ENCODE measurements around the gene FGG. TPM values are rescaled to one million over a fixed set of nuclear protein-coding genes. Genes with fewer than 3 reads are reported as not detected.

Gene FGG
- total and polyA plus RNA-seq, 2 of the 13 experiments (the other 11 are each of a cell fraction or from before 2014, with no cell fraction given) = 1,037 to 2,423 TPM

DNA sequence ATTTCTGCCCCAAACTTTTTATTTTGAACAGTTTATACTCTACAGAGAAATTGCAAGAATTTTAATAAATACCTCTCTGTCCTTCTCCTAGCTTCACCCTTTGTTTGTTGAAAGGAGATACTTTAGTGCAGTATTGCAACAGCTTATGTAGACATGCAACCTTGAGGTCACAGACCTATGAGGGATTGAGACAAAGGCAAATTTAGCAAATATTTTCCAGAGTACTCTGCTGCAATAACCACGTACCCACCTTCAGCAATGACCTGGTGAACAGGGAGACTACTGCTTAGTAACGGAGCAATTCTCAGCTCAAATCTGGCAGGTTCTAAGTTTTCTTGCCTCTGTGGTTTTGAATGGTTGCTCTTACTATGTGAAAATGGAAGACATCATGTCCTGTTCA lies 35.1 kb downstream of the FGG start (continued):
- TF ChIP-seq, protein P1, sequence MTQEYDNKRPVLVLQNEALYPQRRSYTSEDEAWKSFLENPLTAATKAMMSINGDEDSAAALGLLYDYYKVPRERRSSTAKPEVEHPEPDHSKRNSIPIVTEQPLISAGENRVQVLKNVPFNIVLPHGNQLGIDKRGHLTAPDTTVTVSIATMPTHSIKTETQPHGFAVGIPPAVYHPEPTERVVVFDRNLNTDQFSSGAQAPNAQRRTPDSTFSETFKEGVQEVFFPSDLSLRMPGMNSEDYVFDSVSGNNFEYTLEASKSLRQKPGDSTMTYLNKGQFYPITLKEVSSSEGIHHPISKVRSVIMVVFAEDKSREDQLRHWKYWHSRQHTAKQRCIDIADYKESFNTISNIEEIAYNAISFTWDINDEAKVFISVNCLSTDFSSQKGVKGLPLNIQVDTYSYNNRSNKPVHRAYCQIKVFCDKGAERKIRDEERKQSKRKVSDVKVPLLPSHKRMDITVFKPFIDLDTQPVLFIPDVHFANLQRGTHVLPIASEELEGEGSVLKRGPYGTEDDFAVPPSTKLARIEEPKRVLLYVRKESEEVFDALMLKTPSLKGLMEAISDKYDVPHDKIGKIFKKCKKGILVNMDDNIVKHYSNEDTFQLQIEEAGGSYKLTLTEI (CRISPR knock-in tag; conservative IDR thresholded peaks at IDR 0.05) = no peak
- TF ChIP-seq MAZ (IDR thresholded peaks at IDR 0.05; ENCODE audit: borderline replicate concordance, low read depth, low read length) (no peak), MAZ (CRISPR knock-in tag; IDR thresholded peaks at IDR 0.05; ENCODE audit: low read depth) (peak; percentile 35; the same call in 1 of the 2 replicates), ZNF841 (CRISPR knock-in tag; IDR thresholded peaks at IDR 0.05; ENCODE audit: borderline replicate concordance) (no peak), NFE2 (CRISPR knock-in tag; IDR thresholded peaks at IDR 0.05) (no peak), ELF4 (CRISPR knock-in tag; IDR thresholded peaks at IDR 0.05; ENCODE audit: borderline replicate concordance) (no peak), HOXA7 (CRISPR knock-in tag; IDR thresholded peaks at IDR 0.05) (no peak), SRSF1 (optimal IDR thresholded peaks at IDR 0.05; ENCODE audit: low read depth, low read length) (no peak), ETV5 (CRISPR knock-in tag; IDR thresholded peaks at IDR 0.05; ENCODE audit: borderline replicate concordance) (peak; percentile 47; the same call in 1 of the 2 replicates), ETV6 (CRISPR knock-in tag; conservative IDR thresholded peaks at IDR 0.05) (0 out of 2 replicates have a peak, but pooled peaks have one; percentile 39), TAF15 (IDR thresholded peaks at IDR 0.05; ENCODE audit: low read depth, low read length, poor library complexity, severe bottlenecking) (no peak), KAT8 (CRISPR knock-in tag; IDR thresholded peaks at IDR 0.05) (peak; percentile 72), ZNF792 (CRISPR knock-in tag; IDR thresholded peaks at IDR 0.05) (peak; percentile 82), ISL2 (CRISPR knock-in tag; IDR thresholded peaks at IDR 0.05) (peak; percentile 94), CCAR2 (optimal IDR thresholded peaks at IDR 0.05; ENCODE audit: low read depth, low read length) (no peak), GPN1 (CRISPR knock-in tag; IDR thresholded peaks at IDR 0.05; ENCODE audit: borderline replicate concordance) (no peak), ZMYM3 (CRISPR knock-in tag; IDR thresholded peaks at IDR 0.05) (no peak; the same call in 1 of the 2 replicates)
- TF ChIP-seq, protein P2, sequence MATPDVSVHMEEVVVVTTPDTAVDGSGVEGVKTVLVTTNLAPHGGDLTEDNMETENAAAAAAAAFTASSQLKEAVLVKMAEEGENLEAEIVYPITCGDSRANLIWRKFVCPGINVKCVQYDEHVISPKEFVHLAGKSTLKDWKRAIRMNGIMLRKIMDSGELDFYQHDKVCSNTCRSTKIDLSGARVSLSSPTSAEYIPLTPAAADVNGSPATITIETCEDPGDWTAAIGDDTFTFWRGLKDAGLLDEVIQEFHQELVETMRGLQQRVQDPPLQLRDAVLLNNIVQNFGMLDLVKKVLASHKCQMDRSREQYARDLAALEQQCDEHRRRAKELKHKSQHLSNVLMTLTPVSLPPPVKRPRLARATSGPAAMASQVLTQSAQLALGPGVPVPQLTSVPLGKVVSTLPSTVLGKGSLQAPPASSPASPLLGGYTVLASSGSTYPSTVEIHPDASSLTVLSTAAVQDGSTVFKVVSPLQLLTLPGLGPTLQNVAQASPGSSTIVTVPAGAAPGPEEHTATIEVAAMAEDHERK (CRISPR knock-in tag; IDR thresholded peaks at IDR 0.05; ENCODE audit: low read depth) = 0 out of 2 replicates have a peak, but pooled peaks have one; percentile 33
- TF ChIP-seq, protein P3, sequence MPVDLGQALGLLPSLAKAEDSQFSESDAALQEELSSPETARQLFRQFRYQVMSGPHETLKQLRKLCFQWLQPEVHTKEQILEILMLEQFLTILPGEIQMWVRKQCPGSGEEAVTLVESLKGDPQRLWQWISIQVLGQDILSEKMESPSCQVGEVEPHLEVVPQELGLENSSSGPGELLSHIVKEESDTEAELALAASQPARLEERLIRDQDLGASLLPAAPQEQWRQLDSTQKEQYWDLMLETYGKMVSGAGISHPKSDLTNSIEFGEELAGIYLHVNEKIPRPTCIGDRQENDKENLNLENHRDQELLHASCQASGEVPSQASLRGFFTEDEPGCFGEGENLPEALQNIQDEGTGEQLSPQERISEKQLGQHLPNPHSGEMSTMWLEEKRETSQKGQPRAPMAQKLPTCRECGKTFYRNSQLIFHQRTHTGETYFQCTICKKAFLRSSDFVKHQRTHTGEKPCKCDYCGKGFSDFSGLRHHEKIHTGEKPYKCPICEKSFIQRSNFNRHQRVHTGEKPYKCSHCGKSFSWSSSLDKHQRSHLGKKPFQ (CRISPR knock-in tag; IDR thresholded peaks at IDR 0.05; ENCODE audit: insufficient replicate concordance) = no peak
- TF ChIP-seq, protein P4, sequence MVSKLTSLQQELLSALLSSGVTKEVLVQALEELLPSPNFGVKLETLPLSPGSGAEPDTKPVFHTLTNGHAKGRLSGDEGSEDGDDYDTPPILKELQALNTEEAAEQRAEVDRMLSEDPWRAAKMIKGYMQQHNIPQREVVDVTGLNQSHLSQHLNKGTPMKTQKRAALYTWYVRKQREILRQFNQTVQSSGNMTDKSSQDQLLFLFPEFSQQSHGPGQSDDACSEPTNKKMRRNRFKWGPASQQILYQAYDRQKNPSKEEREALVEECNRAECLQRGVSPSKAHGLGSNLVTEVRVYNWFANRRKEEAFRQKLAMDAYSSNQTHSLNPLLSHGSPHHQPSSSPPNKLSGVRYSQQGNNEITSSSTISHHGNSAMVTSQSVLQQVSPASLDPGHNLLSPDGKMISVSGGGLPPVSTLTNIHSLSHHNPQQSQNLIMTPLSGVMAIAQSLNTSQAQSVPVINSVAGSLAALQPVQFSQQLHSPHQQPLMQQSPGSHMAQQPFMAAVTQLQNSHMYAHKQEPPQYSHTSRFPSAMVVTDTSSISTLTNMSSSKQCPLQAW (CRISPR knock-in tag; IDR thresholded peaks at IDR 0.05) = peak; percentile 66
- TF ChIP-seq, protein P5, sequence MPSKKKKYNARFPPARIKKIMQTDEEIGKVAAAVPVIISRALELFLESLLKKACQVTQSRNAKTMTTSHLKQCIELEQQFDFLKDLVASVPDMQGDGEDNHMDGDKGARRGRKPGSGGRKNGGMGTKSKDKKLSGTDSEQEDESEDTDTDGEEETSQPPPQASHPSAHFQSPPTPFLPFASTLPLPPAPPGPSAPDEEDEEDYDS (CRISPR knock-in tag; IDR thresholded peaks at IDR 0.05) = peak; percentile 58; the same call in 1 of the 2 replicates
- TF ChIP-seq, protein P6, sequence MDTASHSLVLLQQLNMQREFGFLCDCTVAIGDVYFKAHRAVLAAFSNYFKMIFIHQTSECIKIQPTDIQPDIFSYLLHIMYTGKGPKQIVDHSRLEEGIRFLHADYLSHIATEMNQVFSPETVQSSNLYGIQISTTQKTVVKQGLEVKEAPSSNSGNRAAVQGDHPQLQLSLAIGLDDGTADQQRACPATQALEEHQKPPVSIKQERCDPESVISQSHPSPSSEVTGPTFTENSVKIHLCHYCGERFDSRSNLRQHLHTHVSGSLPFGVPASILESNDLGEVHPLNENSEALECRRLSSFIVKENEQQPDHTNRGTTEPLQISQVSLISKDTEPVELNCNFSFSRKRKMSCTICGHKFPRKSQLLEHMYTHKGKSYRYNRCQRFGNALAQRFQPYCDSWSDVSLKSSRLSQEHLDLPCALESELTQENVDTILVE (CRISPR knock-in tag; IDR thresholded peaks at IDR 0.05) = peak; percentile 43; the same call in 1 of the 2 replicates

All from HepG2 (cell line).